NCI-H524 (cell line): ENCODE data around the gene MTUS2.

Source experiments
- DNase-seq, 2 experiments: peaks; one replicate each; lab custom pipeline; 2025; lab: John Stamatoyannopoulos, UW

MTUS2 gene

DNA sequence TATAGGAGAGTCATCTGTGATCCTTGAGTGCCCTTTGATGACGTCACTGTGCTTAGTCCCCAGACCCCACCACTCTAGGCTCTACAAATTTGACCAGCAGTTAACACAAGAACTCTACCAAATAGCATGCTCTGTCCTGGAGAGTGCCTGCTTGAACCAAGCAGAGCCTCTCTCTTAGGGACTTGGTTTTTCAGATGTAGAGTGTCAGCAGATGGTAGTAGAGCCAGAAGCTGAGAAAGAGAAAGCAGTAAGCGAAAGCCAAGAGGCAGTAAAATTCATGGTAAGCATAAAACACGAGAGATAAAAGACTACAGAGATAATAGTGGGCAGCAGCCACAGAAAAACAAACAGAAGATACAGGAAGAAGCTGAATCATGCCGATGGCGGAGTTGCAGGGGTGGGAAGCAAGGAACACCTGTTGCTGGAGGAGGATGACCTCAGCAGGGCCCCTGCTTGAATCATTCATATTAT is 582.1 kb downstream of the MTUS2 start:
- DNase-seq = no peak

- no peak for DNase-seq
Observed at GRCh38 chr13:29405401-29405800, 585.3 kb downstream of the MTUS2 start.

- no peak for DNase-seq
Observed at GRCh38 chr13:29411481-29411880, 591.3 kb downstream of the MTUS2 start.

DNA sequence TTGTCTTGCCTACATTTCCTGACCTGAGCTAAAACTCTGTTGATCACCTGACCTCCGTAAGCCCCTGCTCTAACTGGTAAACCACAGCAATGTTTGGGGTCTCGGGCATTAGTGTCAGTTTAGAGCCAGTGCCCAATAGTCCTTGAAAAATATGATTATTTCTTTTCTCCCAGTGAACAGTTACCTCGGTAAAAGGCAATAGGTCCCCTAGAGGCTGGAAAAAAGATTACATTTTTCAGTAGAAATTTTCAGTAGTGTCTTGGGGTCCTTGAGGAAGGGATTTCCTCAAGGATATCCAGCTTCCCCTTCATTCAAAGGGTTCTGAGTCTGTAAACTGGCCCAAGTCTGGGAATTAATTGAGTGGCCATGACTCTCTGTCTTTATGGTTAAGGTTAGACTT is 597.9 kb downstream of the MTUS2 start:
- no peak for DNase-seq

DNA sequence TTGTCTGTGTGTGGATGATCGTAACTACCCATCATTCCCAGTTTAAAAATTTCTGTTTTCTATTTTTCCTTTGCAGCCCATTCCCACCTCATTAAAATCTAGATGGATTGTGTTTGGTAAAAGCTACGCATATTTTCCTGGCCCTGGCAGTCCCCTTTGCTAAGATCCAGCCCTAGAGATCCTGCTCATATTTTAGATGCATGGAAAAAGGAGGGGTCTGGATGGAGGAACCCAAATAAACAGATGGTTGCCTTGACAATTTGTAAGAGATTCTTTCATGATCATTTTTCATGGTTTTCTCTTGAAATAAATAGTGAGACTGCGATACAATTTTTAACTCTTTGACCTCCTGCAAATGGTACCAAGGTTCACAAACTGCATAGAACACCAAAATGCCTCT is 601.0 kb downstream of the MTUS2 start:
- DNase-seq = no peak

GRCh38 chr13:29422015-29422414 is 601.9 kb downstream of the MTUS2 start:
- no peak for DNase-seq

DNA sequence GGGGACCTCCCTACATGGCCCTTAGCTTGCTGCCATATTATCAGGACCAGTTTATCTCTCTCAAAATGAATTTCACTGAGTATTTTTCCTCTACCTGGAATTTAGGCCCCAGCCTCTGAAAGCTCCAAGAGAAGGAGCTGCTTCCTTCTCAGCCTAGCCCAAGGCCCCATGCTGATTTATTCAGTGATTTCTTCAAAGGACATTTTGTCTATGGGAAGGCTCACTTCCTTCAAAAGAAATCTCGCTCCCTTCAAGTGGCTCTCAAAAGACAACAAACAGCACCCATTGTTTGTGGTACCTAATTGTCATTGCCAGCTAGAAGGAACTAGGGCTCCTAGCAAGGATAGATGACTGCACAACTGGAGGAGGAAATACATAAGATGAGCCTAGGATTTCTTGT is 602.9 kb downstream of the MTUS2 start:
- no peak for DNase-seq

- DNase-seq = no peak
Observed at GRCh38 chr13:29427937-29428309, 607.8 kb downstream of the MTUS2 start.

DNA sequence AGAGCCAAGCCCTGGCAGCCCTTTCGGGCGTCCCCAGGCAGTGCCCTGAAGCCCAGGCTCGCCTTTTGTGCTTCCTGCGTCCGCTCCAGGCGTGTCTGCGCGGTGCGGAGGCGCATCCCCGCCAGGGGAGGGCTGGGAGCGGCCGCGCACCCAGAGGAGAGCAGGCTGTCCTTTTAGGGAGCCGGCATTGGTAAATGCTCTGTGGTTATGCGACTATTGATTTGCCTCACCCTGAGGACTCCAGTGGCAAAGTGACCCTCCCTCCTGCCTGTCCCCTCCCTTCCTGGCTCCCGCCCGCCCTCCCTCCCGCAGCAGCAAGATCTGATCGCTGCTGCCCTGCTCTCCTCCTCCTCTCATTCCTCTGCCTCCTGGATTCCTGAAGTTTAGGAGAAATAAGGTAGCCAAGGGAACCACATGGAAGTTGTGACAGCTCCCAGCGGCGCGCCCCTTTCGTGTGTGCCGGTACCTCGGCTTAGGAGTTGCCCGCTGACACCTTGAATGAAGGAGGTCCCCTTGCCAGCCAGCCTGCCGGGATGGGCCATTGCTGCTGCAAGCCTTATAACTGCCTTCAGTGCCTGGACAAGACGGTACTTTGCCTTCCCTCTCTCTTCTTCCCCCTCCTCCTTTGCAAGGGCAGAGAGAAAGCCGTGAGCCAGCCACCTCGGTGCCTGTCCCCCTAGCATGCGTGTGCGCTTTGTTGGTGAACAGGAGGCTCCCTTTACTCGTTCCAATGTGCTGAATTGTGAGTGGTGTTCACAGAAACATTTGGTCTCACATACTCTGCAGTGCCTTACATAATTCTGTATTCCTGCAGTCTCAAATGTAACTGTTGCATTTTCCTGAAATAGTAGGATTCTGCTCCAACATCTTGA is 608.4 kb downstream of the MTUS2 start:
- peak; percentile 29 to 67 for DNase-seq

- DNase-seq = no peak
Observed at GRCh38 chr13:29429286-29429900, 609.3 kb downstream of the MTUS2 start.

DNA sequence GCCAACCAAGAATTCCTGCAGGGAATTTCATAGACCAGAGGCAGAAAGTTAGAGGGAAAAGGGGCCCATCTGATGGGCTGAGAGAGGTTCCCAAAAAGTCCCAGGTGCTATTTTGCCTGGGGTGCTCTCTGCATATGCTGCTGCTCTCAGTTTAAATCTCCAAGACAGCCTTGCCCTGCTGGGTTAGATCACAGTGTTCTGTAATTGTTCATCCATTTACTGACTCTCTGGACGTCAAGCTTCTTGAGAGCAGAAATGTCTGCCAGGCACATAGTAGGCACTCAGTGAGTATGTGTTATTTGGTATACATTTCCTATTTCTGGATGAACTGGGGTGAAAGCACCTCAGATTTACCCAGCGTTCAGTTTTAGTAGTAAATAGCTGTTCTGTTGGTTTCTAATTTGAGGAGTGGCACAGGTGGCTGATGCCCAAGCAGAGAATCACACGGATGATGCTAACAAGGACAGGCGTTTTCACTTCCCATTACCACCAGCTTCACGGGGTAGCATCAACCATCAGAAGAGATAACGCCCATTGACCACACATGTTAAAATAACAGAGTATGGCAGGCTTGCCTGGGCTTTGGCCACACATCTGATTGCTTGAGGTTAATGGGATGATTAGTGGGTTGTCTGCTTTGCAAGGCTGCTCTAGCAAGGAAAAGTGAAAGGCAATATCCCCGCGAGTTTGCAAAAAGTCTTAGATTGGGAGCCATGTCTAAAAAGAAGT is 614.2 kb downstream of the MTUS2 start:
- DNase-seq = no peak

DNA sequence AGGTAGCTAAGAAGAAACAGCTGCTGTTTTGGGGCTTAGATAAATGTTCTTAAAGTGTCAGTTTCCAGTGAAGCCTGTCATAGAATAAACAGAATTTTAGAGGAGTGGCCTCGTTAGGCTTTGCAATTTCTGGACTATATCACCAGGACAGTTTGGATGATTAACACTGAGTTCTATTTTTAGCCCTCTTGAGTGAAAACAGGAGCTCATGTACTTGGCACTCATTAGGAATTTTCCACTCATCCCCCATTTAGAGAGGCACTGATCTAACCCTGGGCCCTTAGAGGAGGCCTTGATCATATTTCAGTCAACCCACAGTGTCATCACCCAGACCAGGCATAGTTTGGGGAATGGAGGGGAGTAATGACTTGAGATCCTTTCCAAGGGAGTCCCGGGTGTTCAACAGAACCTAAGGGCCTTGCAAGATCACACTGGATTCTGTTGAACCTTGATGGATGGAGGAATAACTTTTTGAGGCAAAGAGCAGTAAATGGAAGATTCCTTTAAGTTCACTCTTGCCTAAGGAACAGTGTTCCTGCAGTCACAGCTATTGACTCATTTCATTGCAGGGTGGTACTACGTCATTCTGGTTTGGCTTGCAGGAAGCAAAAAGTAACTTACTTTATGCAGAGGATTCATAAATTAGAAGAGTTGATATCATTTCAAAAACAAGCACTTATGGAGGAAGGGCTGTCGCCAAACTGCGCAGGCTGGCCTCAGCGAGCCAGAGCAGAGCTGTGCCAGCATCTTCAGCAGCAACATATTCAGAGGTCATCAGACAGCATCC is 615.2 kb downstream of the MTUS2 start:
- peak; percentile 83 to 92 for DNase-seq

- DNase-seq = no peak
Observed at GRCh38 chr13:29436291-29436690, 616.2 kb downstream of the MTUS2 start.

- no peak for DNase-seq
Observed at GRCh38 chr13:29436721-29437280, 616.7 kb downstream of the MTUS2 start.

DNA sequence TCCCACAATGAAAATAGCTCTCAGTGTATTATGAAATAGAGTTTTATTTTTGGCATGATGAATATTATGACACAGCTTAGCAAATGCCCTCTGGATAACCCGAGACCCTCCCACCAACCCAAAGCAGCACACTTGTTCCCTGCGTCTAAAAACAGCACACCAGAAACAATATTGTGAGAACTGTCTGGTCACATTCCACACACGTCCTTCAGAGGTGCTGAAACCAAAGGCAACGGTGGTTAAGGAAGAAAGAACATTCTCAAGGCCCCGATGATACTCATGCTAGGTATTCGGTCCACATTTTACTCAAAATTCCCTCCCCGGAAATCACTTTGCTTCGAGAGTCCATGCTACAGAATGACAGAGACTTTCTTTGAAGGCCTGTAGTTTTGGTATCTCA is 618.6 kb downstream of the MTUS2 start:
- DNase-seq = no peak

DNA sequence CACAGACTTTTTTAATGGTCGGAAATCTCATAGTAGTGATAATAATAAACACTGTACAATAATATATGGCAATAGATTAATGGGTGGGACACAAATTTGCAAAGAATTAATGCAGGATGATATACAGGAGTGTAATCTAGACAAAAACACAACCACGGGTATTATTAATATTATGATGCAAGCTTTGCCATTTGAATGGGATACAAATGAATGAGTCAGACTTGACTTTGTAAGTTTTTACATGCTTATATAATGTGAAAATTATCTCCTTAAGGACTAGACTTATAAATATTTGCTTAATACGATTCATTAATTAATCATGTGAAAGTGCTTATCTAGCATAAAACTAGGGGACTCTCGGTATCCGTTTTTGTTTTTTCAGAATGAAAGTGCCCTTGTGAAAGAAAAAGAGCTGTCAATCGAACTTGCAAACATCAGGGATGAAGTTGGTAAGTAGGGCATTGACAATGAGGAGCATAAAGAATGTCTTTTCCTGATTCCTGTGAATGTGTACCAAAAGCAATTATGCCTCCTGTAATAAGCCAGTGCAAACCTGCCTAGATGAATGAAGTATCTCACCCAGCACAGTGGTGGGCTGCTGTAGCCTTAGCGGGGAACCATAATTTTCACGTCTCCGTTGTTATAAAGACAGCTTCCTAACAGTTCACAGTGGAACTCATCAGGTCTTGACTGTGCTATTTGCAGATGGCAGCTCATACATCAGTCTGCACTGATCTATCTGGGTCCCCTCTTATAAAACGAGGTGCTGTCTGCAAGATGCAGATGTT is 619.7 kb downstream of the MTUS2 start:
- no peak for DNase-seq

GRCh38 chr13:29441306-29441705 is 621.2 kb downstream of the MTUS2 start:
- DNase-seq = no peak

DNA sequence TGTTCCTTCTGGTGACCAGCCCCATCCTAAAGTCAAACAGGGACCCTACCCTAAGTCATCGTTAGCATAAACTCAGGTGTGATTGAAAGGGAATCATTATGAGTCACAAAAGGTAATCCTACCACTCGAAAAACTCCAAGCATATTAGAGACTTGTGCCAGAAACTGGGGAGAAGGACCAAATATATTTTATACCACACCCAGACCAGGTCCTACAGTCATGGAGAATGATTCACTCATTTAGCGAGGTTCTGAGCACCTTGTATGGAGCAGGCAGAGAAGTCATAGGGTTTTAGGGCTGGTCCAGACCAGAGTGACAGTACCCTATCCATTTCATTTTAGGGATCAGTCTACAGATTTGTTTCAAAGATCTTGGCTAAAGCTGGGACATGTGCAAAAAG is 625.9 kb downstream of the MTUS2 start:
- DNase-seq = no peak

DNA sequence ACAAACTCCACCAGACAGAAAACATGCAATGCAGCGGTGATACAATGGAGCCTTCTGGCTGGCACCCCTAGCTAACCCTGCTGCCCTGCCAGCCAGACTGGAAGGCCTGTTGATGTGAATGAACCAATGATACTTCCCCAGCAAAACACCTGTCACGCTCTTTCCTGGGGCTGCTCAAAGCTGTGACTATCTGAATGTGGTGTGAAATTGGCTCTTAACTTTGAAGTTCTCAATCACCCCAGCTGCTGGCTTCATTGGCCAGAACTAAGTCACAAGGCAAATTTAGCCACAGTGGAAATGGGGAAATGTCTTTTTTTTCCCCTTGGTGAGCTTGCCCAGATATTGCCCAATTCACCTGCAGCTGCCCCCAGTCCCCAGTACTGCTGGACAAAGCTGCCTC is 628.0 kb downstream of the MTUS2 start:
- peak in 1 of 2 experiments; percentile 25 for DNase-seq

DNA sequence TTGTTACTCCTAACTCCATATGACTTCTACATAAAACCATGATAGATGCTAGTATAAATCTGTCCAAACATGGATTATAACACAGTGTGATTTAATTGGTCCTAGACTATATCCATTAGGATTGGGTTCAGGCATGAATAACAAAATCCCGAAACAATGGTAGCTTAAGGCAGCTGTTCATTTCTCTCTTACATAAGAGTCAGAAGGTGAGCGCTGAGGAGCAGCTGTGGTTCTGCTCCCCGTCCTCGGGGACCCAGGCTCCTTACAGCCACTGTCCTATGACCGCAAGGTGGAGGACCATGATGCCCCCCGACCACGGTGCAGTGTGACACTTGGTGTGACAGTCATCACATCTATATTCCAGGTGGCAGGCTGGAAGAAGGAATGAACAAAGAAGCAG is 629.6 kb downstream of the MTUS2 start:
- no peak for DNase-seq

- DNase-seq = no peak
Observed at GRCh38 chr13:29451976-29452375, 631.8 kb downstream of the MTUS2 start.
